Caco-2 (cell line): ENCODE results near the gene FDXR. TPM values are rescaled to one million over a fixed set of nuclear protein-coding genes. Genes with fewer than 3 reads are reported as not detected.

ENCODE experiments used
- BruUV-seq: library from RNA; stranded (reverse); fragments of 400-500 nt; replicated peaks from 2 replicates; lab custom pipeline; 2021; lab: Mats Ljungman, UMichigan
- CTCF ChIA-PET: fragments of 300-600 bp; sonication (Branson Sonifier 250); formaldehyde crosslinking; loops from one replicate; lab custom pipeline; 2022; ENCODE audit warnings: antibody characterized with exemption; lab: Charles Lee
- POLR2A ChIA-PET: fragments of 300-600 bp; sonication (Branson Sonifier 250); formaldehyde crosslinking; loops from one replicate; lab custom pipeline; 2022; ENCODE audit warnings: antibody characterized with exemption; lab: Charles Lee
- DNase-seq, 2 experiments: peaks; one replicate each; pipeline versions ENCODE4 v3.0.0 to v3.0.0-alpha.2; 2020 to 2022
- H3K27me3 ChIP-seq: replicated peaks from 2 replicates; pipeline ENCODE4 v1.6.0; 2011; ENCODE audit warnings: low read length; ENCODE audit not compliant: control insufficient read depth, insufficient read depth
- H3K36me3 ChIP-seq: 2 replicates; pipeline ENCODE4 v1.5.1; 2011; ENCODE audit warnings: low read length; ENCODE audit not compliant: control insufficient read depth, insufficient read depth
- H3K4me1 ChIP-seq: fragments of 250-450 bp; sonication (Bioruptor Pico); 2 replicates; pipeline ENCODE4 v1.5.1; 2020; ENCODE audit warnings: mild to moderate bottlenecking
- H3K4me3 ChIP-seq: 2 replicates; pipeline ENCODE4 v1.5.1; 2011; ENCODE audit warnings: low read depth, mild to moderate bottlenecking, control low read depth, low read length
- H3K9me3 ChIP-seq: fragments of 250-450 bp; sonication (Bioruptor Pico); 2 replicates; pipeline ENCODE4 v1.5.1; 2020; ENCODE audit warnings: mild to moderate bottlenecking, moderate library complexity
- H3K27ac Mint-ChIP-seq: one replicate; pipeline ENCODE4 v1.8.0; 2022; ENCODE audit warnings: mixed read lengths; ENCODE audit not compliant: unreplicated experiment
- H3K27me3 Mint-ChIP-seq: one replicate; pipeline ENCODE4 v1.8.0; 2022; ENCODE audit warnings: mixed read lengths; ENCODE audit not compliant: insufficient read depth, unreplicated experiment
- H3K36me3 Mint-ChIP-seq: one replicate; pipeline ENCODE4 v1.8.0; 2022; ENCODE audit warnings: mild to moderate bottlenecking, mixed read lengths; ENCODE audit not compliant: insufficient read depth, unreplicated experiment
- H3K4me1 Mint-ChIP-seq: one replicate; pipeline ENCODE4 v1.8.0; 2022; ENCODE audit warnings: low read depth, mixed read lengths; ENCODE audit not compliant: unreplicated experiment
- H3K4me3 Mint-ChIP-seq: one replicate; pipeline ENCODE4 v1.8.0; 2022; ENCODE audit warnings: mild to moderate bottlenecking, moderate library complexity, mixed read lengths; ENCODE audit not compliant: unreplicated experiment
- H3K9me3 Mint-ChIP-seq: one replicate; pipeline ENCODE4 v1.8.0; 2022; ENCODE audit warnings: mixed read lengths; ENCODE audit not compliant: unreplicated experiment
- CTCF ChIP-seq, 2 experiments: fragments of 200-600 bp in 1 of 2; IDR thresholded peaks; 1 replicate in 1 of 2; 2 replicates in 1 of 2; pipeline versions ENCODE4 v1.5.1 to v1.8.0; 2011 to 2022; ENCODE audit warnings: antibody characterized with exemption in 1 of 2, control low read depth in 1 of 2, inconsistent platforms in 1 of 2, low read depth in 1 of 2, low read length in 1 of 2, mild to moderate bottlenecking in 1 of 2, moderate library complexity in 1 of 2; ENCODE audit not compliant: insufficient read depth in 1 of 2, severe bottlenecking in 1 of 2, unreplicated experiment in 1 of 2
- intact Hi-C: fragments of 100-400 bp; cut with micrococcal nuclease; formaldehyde crosslinking; loops from one replicate; pipeline ENCODE4 v1.10.0; 2022; ENCODE audit not compliant: unreplicated experiment
- total RNA-seq: library from RNA; stranded (reverse); gene quantifications from 2 replicates; pipeline ENCODE4 v1.2.3, GENCODE V29; 2022

Gene FDXR
- total RNA-seq, 1 experiment from 2014 or later: 19.0 TPM

- intact Hi-C loops: loop anchor here (2.0 kb wide), 1 partner anchor 119 kb away; no protein-coding TSS in a partner anchor
Observed at GRCh38 chr17:74863420-74864296, 9.1 kb downstream of the FDXR start.

GRCh38 chr17:74862919-74863318 lies 9.9 kb downstream of the FDXR start:
- no peaks in the 10 kb centered on the region for H3K9me3 ChIP-seq
- H3K4me3 Mint-ChIP-seq: no peak overlapping the region
- intact Hi-C loops: loop anchor here (1.0 kb wide), 1 partner anchor 72 kb away; no protein-coding TSS in a partner anchor
- H3K27me3 ChIP-seq: peaks cover 11% of the 10 kb centered on the region
- H3K9me3 Mint-ChIP-seq: no peaks in the 10 kb centered on the region
- ChIA-PET CTCF (interaction anchor here (0.6 to 4.9 kb wide), 16 partner anchors 8 to 401 kb away, joined by 3 to 43 read pairs (median 5); partner anchors contain the start of genes FDXR, MRPL58 and RAB37), POLR2A (interaction anchor here (0.8 to 1.7 kb wide), 3 partner anchors 10 to 11 kb away, joined by 3 to 12 read pairs (median 4); partner anchors contain the start of gene FDXR)
- peaks cover 8% of the 10 kb centered on the region for H3K4me1 Mint-ChIP-seq
- peaks cover 32% of the 10 kb centered on the region for H3K4me1 ChIP-seq
- TF ChIP-seq CTCF (IDR thresholded peaks at IDR 0.05; ENCODE audit: insufficient read depth in 1 of 2, low read depth in 1 of 2, low read length in 1 of 2, severe bottlenecking in 1 of 2, unreplicated experiment in 1 of 2): no peak
- peaks cover 15% of the 10 kb centered on the region for H3K27me3 Mint-ChIP-seq
- H3K36me3 ChIP-seq: peaks cover 3% of the 10 kb centered on the region; the same call in 1 of the 2 replicates
- no peak overlapping the region for H3K4me3 ChIP-seq
- BruUV-seq: no TSS peak
- H3K36me3 Mint-ChIP-seq: peaks cover 17% of the 10 kb centered on the region
- no peak overlapping the region for H3K27ac Mint-ChIP-seq
- no peak for DNase-seq

More at GRCh38 chr17:74863420-74864296, 9.1 kb downstream of the FDXR start:
- Histone ChIP-seq H3K4me1 (peaks cover 32% of the 10 kb centered on the region), H3K27me3 (peaks cover 9% of the 10 kb centered on the region), H3K4me3 (no peak overlapping the region), H3K9me3 (no peaks in the 10 kb centered on the region), H3K36me3 (peaks cover 3% of the 10 kb centered on the region; the same call in 1 of the 2 replicates)
- no peak for DNase-seq
- peaks cover 21% of the 10 kb centered on the region for H3K36me3 Mint-ChIP-seq
- H3K27me3 Mint-ChIP-seq: peaks cover 13% of the 10 kb centered on the region
- no peak overlapping the region for H3K27ac Mint-ChIP-seq
- ChIA-PET CTCF (interaction anchor here (0.6 to 3.7 kb wide), 9 partner anchors 9 to 1015 kb away, joined by 3 to 43 read pairs (median 8); partner anchors contain the start of gene FDXR), POLR2A (interaction anchor here (0.8 kb wide), 1 partner anchor 9 kb away, joined by 3 read pairs; the partner anchor contains the start of gene FDXR)
- BruUV-seq: no TSS peak
- no peak overlapping the region for H3K4me3 Mint-ChIP-seq
- no peak for TF ChIP-seq CTCF (IDR thresholded peaks at IDR 0.05; ENCODE audit: insufficient read depth in 1 of 2, low read depth in 1 of 2, low read length in 1 of 2, severe bottlenecking in 1 of 2, unreplicated experiment in 1 of 2)
- no peaks in the 10 kb centered on the region for H3K9me3 Mint-ChIP-seq
- peaks cover 8% of the 10 kb centered on the region for H3K4me1 Mint-ChIP-seq
